ENCODE measurements around the gene HNMT.

GRCh38 chr2:137921105-137921880, 43.0 kb upstream of the HNMT start:
- no peak for TF ChIP-seq CTCF (IDR thresholded peaks at IDR 0.05)
- no peak for TF ChIP-seq POLR2AphosphoS5 (IDR thresholded peaks at IDR 0.05)
